MM.1S (cell line): ENCODE measurements around the gene GAS5.

ENCODE experiments used
- CTCF ChIP-seq: fragments of 300-600 bp; sonication (generic); IDR thresholded peaks from 2 replicates; pipeline ENCODE4 v1.5.1; 2016; ENCODE audit warnings: antibody characterized with exemption, low read length, mixed read lengths
- EZH2phosphoT487 ChIP-seq: fragments of 300-600 bp; sonication (generic); IDR thresholded peaks from 2 replicates; pipeline ENCODE4 v1.6.1; 2018; ENCODE audit warnings: antibody characterized with exemption, low read length

GRCh38 chr1:173853074-173853473, 14.7 kb downstream of the GAS5 start:
- TF ChIP-seq CTCF, result no peak
- no peak for TF ChIP-seq EZH2phosphoT487
